ENCODE results near the gene PNPT1.

Gene PNPT1

DNA sequence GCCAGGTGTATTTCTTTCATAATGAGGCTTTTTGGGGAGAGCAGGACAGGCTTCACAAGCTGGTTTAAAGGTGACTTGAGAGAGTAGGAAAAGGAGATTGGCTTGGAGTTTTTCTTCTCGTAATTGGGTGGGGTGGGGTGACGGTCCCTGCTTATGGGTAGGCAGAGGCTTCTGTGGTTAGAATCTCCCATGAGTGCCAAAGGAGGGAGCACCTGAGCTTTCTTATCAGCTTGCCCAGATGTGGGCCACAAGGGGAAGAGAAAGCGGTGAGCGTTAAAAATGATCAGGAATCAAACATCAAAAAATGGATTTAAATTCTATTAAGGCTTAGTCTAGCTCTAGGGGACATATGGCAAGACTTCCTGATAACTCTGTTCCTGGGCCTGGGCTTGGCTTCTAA, 9.7 kb upstream of the PNPT1 start:
- TF ChIP-seq, protein P1, sequence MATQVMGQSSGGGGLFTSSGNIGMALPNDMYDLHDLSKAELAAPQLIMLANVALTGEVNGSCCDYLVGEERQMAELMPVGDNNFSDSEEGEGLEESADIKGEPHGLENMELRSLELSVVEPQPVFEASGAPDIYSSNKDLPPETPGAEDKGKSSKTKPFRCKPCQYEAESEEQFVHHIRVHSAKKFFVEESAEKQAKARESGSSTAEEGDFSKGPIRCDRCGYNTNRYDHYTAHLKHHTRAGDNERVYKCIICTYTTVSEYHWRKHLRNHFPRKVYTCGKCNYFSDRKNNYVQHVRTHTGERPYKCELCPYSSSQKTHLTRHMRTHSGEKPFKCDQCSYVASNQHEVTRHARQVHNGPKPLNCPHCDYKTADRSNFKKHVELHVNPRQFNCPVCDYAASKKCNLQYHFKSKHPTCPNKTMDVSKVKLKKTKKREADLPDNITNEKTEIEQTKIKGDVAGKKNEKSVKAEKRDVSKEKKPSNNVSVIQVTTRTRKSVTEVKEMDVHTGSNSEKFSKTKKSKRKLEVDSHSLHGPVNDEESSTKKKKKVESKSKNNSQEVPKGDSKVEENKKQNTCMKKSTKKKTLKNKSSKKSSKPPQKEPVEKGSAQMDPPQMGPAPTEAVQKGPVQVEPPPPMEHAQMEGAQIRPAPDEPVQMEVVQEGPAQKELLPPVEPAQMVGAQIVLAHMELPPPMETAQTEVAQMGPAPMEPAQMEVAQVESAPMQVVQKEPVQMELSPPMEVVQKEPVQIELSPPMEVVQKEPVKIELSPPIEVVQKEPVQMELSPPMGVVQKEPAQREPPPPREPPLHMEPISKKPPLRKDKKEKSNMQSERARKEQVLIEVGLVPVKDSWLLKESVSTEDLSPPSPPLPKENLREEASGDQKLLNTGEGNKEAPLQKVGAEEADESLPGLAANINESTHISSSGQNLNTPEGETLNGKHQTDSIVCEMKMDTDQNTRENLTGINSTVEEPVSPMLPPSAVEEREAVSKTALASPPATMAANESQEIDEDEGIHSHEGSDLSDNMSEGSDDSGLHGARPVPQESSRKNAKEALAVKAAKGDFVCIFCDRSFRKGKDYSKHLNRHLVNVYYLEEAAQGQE (IDR thresholded peaks at IDR 0.05; ENCODE audit: insufficient read depth in 1 of 2, low read depth in 2 of 2, low read length in 2 of 2): no peak
- TF ChIP-seq TAF1 (IDR thresholded peaks at IDR 0.05; ENCODE audit: borderline replicate concordance, insufficient read depth, low read length): no peak
- TF ChIP-seq SIN3A (IDR thresholded peaks at IDR 0.05; ENCODE audit: borderline replicate concordance, insufficient read depth, low read length): no peak

DNA sequence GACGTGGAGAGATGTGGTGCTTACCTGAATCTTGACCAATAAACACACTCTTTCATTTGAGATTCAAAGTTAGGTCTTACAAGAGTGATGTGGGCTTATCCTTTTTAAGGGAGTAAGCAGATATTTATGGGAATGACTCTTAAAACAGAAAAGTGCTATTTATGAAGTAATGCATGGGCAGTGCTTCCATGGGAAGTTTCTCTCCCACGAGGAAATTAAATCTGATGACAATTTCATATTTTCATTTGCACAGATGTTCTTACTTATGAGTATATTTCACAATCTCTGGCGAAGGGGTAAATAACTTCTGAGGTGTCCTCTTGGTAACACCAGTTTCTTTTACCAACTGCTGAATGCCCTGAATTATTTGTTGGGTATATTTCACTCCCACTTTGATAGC, 21.0 kb downstream of the PNPT1 start:
- TF ChIP-seq POLR2AphosphoS5 (IDR thresholded peaks at IDR 0.05; ENCODE audit: low read depth, low read length) (no peak), SIN3A (IDR thresholded peaks at IDR 0.05; ENCODE audit: borderline replicate concordance, insufficient read depth, low read length) (no peak), FOXP2 (optimal IDR thresholded peaks at IDR 0.05; ENCODE audit: borderline replicate concordance, extremely low read depth, extremely low read length, insufficient read depth) (no peak), TAF1 (IDR thresholded peaks at IDR 0.05; ENCODE audit: borderline replicate concordance, insufficient read depth, low read length) (no peak)
- TF ChIP-seq, protein P1 (IDR thresholded peaks at IDR 0.05; ENCODE audit: insufficient read depth in 1 of 2, low read depth in 2 of 2, low read length in 2 of 2): no peak

DNA sequence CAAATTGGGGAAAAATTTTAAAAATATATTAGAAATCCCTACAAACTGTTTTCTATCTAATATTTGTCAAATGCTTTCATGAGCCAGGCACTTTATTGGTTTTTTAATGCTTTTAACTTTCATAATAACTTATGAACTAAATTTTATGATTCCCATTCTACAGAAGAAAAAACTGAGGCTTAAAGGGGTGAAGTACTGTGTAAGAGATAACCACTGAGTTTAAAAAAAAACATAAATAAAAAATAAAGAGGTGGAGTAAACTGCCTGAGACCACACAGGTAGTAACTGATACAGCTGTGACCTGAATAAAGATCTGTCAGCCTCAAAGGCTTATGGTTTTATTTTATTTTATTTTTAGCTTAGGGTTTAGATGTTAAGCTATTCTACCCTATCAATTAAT, 24.7 kb downstream of the PNPT1 start:
- TF ChIP-seq SIN3A (IDR thresholded peaks at IDR 0.05; ENCODE audit: borderline replicate concordance, insufficient read depth, low read length) (no peak), TAF1 (IDR thresholded peaks at IDR 0.05; ENCODE audit: borderline replicate concordance, insufficient read depth, low read length) (no peak), POLR2AphosphoS5 (IDR thresholded peaks at IDR 0.05; ENCODE audit: low read depth, low read length) (no peak), FOXP2 (optimal IDR thresholded peaks at IDR 0.05; ENCODE audit: borderline replicate concordance, extremely low read depth, extremely low read length, insufficient read depth) (no peak)
- TF ChIP-seq, protein P1 (IDR thresholded peaks at IDR 0.05; ENCODE audit: insufficient read depth in 1 of 2, low read depth in 2 of 2, low read length in 2 of 2): no peak

DNA sequence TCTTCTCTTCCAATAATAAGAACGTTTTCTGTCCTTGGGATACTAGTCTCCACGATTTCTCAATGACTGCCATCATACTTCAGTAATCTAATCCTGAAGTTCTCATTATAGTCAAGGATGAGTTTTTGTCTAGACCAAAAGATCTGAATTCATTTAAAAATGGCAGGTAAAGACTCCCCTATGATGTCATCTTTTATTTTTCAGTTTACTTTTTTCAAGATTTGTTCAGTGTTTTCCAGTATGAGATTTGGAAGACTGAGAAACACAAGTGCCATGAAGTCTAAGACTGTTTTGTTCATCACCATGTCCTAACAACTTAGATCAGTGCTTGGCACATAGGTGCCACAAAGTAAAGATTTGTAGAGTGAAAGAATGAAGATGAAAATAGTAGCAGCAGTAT, 40.4 kb downstream of the PNPT1 start:
- TF ChIP-seq POLR2AphosphoS5 (IDR thresholded peaks at IDR 0.05; ENCODE audit: low read depth, low read length): no peak
- no peak for TF ChIP-seq FOXP2 (optimal IDR thresholded peaks at IDR 0.05; ENCODE audit: borderline replicate concordance, extremely low read depth, extremely low read length, insufficient read depth)
- TF ChIP-seq TAF1 (IDR thresholded peaks at IDR 0.05; ENCODE audit: borderline replicate concordance, insufficient read depth, low read length): no peak
- TF ChIP-seq, protein P1 (IDR thresholded peaks at IDR 0.05; ENCODE audit: insufficient read depth in 1 of 2, low read depth in 2 of 2, low read length in 2 of 2): no peak
- no peak for TF ChIP-seq SIN3A (IDR thresholded peaks at IDR 0.05; ENCODE audit: borderline replicate concordance, insufficient read depth, low read length)

DNA sequence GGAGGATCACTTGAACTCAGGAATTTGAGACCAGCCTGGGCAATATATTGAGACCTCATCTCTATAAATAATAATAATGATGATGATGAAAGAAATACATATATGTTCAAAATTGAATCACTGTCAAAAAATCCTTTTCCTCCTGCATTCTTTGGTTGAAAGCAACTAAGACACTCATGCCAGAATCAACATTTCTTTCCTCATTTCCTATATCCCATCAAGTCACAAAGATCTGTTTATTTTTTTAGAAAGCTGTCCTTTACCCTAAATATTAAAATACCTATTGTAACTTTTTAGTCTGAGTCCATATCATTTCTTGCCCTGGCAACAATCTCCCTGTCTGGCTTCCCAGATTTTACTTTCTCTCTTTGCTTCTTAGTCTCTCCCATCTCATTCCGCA, 44.4 kb downstream of the PNPT1 start:
- TF ChIP-seq SIN3A (IDR thresholded peaks at IDR 0.05; ENCODE audit: borderline replicate concordance, insufficient read depth, low read length): no peak
- no peak for TF ChIP-seq TAF1 (IDR thresholded peaks at IDR 0.05; ENCODE audit: borderline replicate concordance, insufficient read depth, low read length)
- TF ChIP-seq, protein P1 (IDR thresholded peaks at IDR 0.05; ENCODE audit: insufficient read depth in 1 of 2, low read depth in 2 of 2, low read length in 2 of 2): no peak
- TF ChIP-seq POLR2AphosphoS5 (IDR thresholded peaks at IDR 0.05; ENCODE audit: low read depth, low read length): no peak
- TF ChIP-seq FOXP2 (optimal IDR thresholded peaks at IDR 0.05; ENCODE audit: borderline replicate concordance, extremely low read depth, extremely low read length, insufficient read depth): no peak

Data from PFSK-1 (cell line).